ENCODE measurements around the gene NHSL2. TPM values are rescaled to one million over a fixed set of nuclear protein-coding genes. Genes with fewer than 3 reads are reported as not detected.
"Not testable (repeated sequence)": the region's sequence is repeated elsewhere in the genome, so short reads cannot be mapped to it uniquely, and the experiment has no call there.

The NHSL2 gene
- 1.1 TPM for polyA plus RNA-seq (2013, experiment 1 of 2)
- 1.1 TPM for polyA plus RNA-seq (2013, experiment 2 of 2)

- H3K27ac ChIP-seq (ENCODE audit: low read length, poor library complexity, severe bottlenecking) = no peak within 1 kb of the TSS
- H3K27me3 ChIP-seq (ENCODE audit: control insufficient read depth in 1 of 2, insufficient read depth in 1 of 2, low read length in 2 of 2) = peaks cover 0 to 53% of the 10 kb centered on the region in 2 experiments
- no peaks in the 10 kb centered on the region for H3K36me3 ChIP-seq (ENCODE audit: control insufficient read depth in 1 of 2, insufficient read depth in 2 of 2, low read depth in 1 of 2, low read length in 2 of 2)
- peak within 1 kb of the TSS; percentile 73 for H2BK5ac ChIP-seq (ENCODE audit: low read depth, low read length, poor library complexity, severe bottlenecking)
- peak within 1 kb of the TSS in 1 of 2 experiments; percentile 71 for H3K14ac ChIP-seq (ENCODE audit: low read length in 2 of 2)
- peak within 1 kb of the TSS in 1 of 2 experiments; percentile 69 for H3K23ac ChIP-seq (ENCODE audit: low read length in 2 of 2)
- peak within 1 kb of the TSS; percentile 82 for H2AFZ ChIP-seq (ENCODE audit: low read depth, low read length)
- peaks cover 5% of the 10 kb centered on the region for H3K4me1 ChIP-seq (ENCODE audit: control insufficient read depth, insufficient read depth, low read depth, low read length)
- H3K79me1 ChIP-seq (replicated peaks; ENCODE audit: low read length, poor library complexity, severe bottlenecking) = no peaks in the 10 kb centered on the region
- H4K91ac ChIP-seq (ENCODE audit: low read length) = no peak within 1 kb of the TSS
- H2BK15ac ChIP-seq (ENCODE audit: low read depth, poor library complexity, severe bottlenecking) = peak within 1 kb of the TSS; percentile 98
- no peak within 1 kb of the TSS for H4K8ac ChIP-seq (ENCODE audit: low read length)
- H3K18ac ChIP-seq (ENCODE audit: low read depth in 1 of 2, low read length in 2 of 2) = peak within 1 kb of the TSS in 1 of 2 experiments; percentile 94
- H2AK5ac ChIP-seq (ENCODE audit: low read length, severe bottlenecking) = no peak within 1 kb of the TSS
- peak within 1 kb of the TSS; percentile 70 to 71 for H3K4me3 ChIP-seq (ENCODE audit: insufficient read depth in 1 of 2, low read depth in 1 of 2, low read length in 2 of 2)
- H3K4me2 ChIP-seq (ENCODE audit: low read length, poor library complexity, severe bottlenecking) = peak within 1 kb of the TSS; percentile 84
- H3K9me3 ChIP-seq (ENCODE audit: control insufficient read depth, low read length) = no peaks in the 10 kb centered on the region
- H3K9ac ChIP-seq (ENCODE audit: low read length) = peak within 1 kb of the TSS; percentile 72
- WGBS = 0% methylated on average over 16 of the region's 26 CpGs
- H2BK120ac ChIP-seq (ENCODE audit: low read depth, low read length) = no peak within 1 kb of the TSS
- peak; percentile 40 for DNase-seq
- H3K4ac ChIP-seq (ENCODE audit: low read depth in 1 of 2, low read length in 2 of 2) = peak within 1 kb of the TSS in 1 of 2 experiments; percentile 16
- peak within 1 kb of the TSS in 1 of 2 experiments; percentile 78 for H2BK12ac ChIP-seq (ENCODE audit: low read length in 2 of 2)
Measured at GRCh38 chrX:71910643-71910985, at the start of gene NHSL2. Gene NHSL2, plus strand, starts transcription at chrX:71910845.

- H3K36me3 ChIP-seq (ENCODE audit: control insufficient read depth in 1 of 2, insufficient read depth in 2 of 2, low read depth in 1 of 2, low read length in 2 of 2) = no peaks in the 10 kb centered on the region
- H4K8ac ChIP-seq (ENCODE audit: low read length) = no peak overlapping the region
- no peak overlapping the region for H3K4me3 ChIP-seq (ENCODE audit: insufficient read depth in 1 of 2, low read depth in 1 of 2, low read length in 2 of 2)
- DNase-seq = no peak
- 89% methylated on average over 16 of the region's 16 CpGs for WGBS
- H3K9me3 ChIP-seq (ENCODE audit: control insufficient read depth, low read length) = peaks cover 3% of the 10 kb centered on the region
- no peak overlapping the region for H2BK15ac ChIP-seq (ENCODE audit: low read depth, poor library complexity, severe bottlenecking)
- no peak overlapping the region for H3K27ac ChIP-seq (ENCODE audit: low read length, poor library complexity, severe bottlenecking)
- peaks cover 6% of the 10 kb centered on the region for H3K4me1 ChIP-seq (ENCODE audit: control insufficient read depth, insufficient read depth, low read depth, low read length)
- H2BK5ac ChIP-seq (ENCODE audit: low read depth, low read length, poor library complexity, severe bottlenecking) = no peak overlapping the region
- no peak overlapping the region for H3K4ac ChIP-seq (ENCODE audit: low read depth in 1 of 2, low read length in 2 of 2)
- H2AK5ac ChIP-seq (ENCODE audit: low read length, severe bottlenecking) = no peak overlapping the region
- no peak overlapping the region for H2BK120ac ChIP-seq (ENCODE audit: low read depth, low read length)
- H4K91ac ChIP-seq (ENCODE audit: low read length) = no peak overlapping the region
- no peak overlapping the region for H3K9ac ChIP-seq (ENCODE audit: low read length)
- peaks cover 16 to 69% of the 10 kb centered on the region in 2 experiments for H3K27me3 ChIP-seq (ENCODE audit: control insufficient read depth in 1 of 2, insufficient read depth in 1 of 2, low read length in 2 of 2)
- H3K14ac ChIP-seq (ENCODE audit: low read length in 2 of 2) = no peak overlapping the region
- H3K23ac ChIP-seq (ENCODE audit: low read length in 2 of 2) = no peak overlapping the region
- H2BK12ac ChIP-seq (ENCODE audit: low read length in 2 of 2) = no peak overlapping the region
- no peaks in the 10 kb centered on the region for H3K79me1 ChIP-seq (replicated peaks; ENCODE audit: low read length, poor library complexity, severe bottlenecking)
- H3K4me2 ChIP-seq (ENCODE audit: low read length, poor library complexity, severe bottlenecking) = no peak overlapping the region
- no peak overlapping the region for H3K18ac ChIP-seq (ENCODE audit: low read depth in 1 of 2, low read length in 2 of 2)
- no peak overlapping the region for H2AFZ ChIP-seq (ENCODE audit: low read depth, low read length)
Measured at GRCh38 chrX:71867680-71868079, 43.0 kb upstream of the NHSL2 start.

GRCh38 chrX:71869566-71869965, 41.1 kb upstream of the NHSL2 start:
- not testable (repeated sequence) for H3K18ac ChIP-seq (ENCODE audit: low read depth in 1 of 2, low read length in 2 of 2); H3K36me3 ChIP-seq (ENCODE audit: control insufficient read depth in 1 of 2, insufficient read depth in 2 of 2, low read depth in 1 of 2, low read length in 2 of 2); H3K4me2 ChIP-seq (ENCODE audit: low read length, poor library complexity, severe bottlenecking); H2BK120ac ChIP-seq (ENCODE audit: low read depth, low read length); H2AK5ac ChIP-seq (ENCODE audit: low read length, severe bottlenecking); H2BK15ac ChIP-seq (ENCODE audit: low read depth, poor library complexity, severe bottlenecking); H2BK5ac ChIP-seq (ENCODE audit: low read depth, low read length, poor library complexity, severe bottlenecking); H2AFZ ChIP-seq (ENCODE audit: low read depth, low read length); H3K9me3 ChIP-seq (ENCODE audit: control insufficient read depth, low read length); H3K23ac ChIP-seq (ENCODE audit: low read length in 2 of 2); H3K14ac ChIP-seq (ENCODE audit: low read length in 2 of 2); H4K91ac ChIP-seq (ENCODE audit: low read length); H2BK12ac ChIP-seq (ENCODE audit: low read length in 2 of 2); DNase-seq; H3K4me3 ChIP-seq (ENCODE audit: insufficient read depth in 1 of 2, low read depth in 1 of 2, low read length in 2 of 2); H3K4ac ChIP-seq (ENCODE audit: low read depth in 1 of 2, low read length in 2 of 2); H3K9ac ChIP-seq (ENCODE audit: low read length); H3K4me1 ChIP-seq (ENCODE audit: control insufficient read depth, insufficient read depth, low read depth, low read length); H4K8ac ChIP-seq (ENCODE audit: low read length); H3K27ac ChIP-seq (ENCODE audit: low read length, poor library complexity, severe bottlenecking); H3K79me1 ChIP-seq (replicated peaks; ENCODE audit: low read length, poor library complexity, severe bottlenecking)
- peaks cover 16 to 51% of the 10 kb centered on the region in 2 experiments for H3K27me3 ChIP-seq (ENCODE audit: control insufficient read depth in 1 of 2, insufficient read depth in 1 of 2, low read length in 2 of 2)
- 20% methylated on average over 2 of the region's 10 CpGs for WGBS

GRCh38 chrX:71870208-71871098, 40.2 kb upstream of the NHSL2 start:
- Histone ChIP-seq H4K91ac (ENCODE audit: low read length) (no peak overlapping the region), H4K8ac (ENCODE audit: low read length) (no peak overlapping the region), H2BK120ac (ENCODE audit: low read depth, low read length) (no peak overlapping the region), H3K4ac (ENCODE audit: low read depth in 1 of 2, low read length in 2 of 2) (no peak overlapping the region), H3K14ac (ENCODE audit: low read length in 2 of 2) (no peak overlapping the region), H3K27ac (ENCODE audit: low read length, poor library complexity, severe bottlenecking) (no peak overlapping the region), H3K23ac (ENCODE audit: low read length in 2 of 2) (no peak overlapping the region), H2BK12ac (ENCODE audit: low read length in 2 of 2) (no peak overlapping the region), H2AFZ (ENCODE audit: low read depth, low read length) (no peak overlapping the region), H3K79me1 (replicated peaks; ENCODE audit: low read length, poor library complexity, severe bottlenecking) (no peaks in the 10 kb centered on the region), H3K18ac (ENCODE audit: low read depth in 1 of 2, low read length in 2 of 2) (no peak overlapping the region), H3K4me3 (ENCODE audit: insufficient read depth in 1 of 2, low read depth in 1 of 2, low read length in 2 of 2) (no peak overlapping the region), H3K4me2 (ENCODE audit: low read length, poor library complexity, severe bottlenecking) (no peak overlapping the region), H3K9ac (ENCODE audit: low read length) (no peak overlapping the region), H3K4me1 (ENCODE audit: control insufficient read depth, insufficient read depth, low read depth, low read length) (peaks cover 6% of the 10 kb centered on the region), H2AK5ac (ENCODE audit: low read length, severe bottlenecking) (no peak overlapping the region), H3K36me3 (ENCODE audit: control insufficient read depth in 1 of 2, insufficient read depth in 2 of 2, low read depth in 1 of 2, low read length in 2 of 2) (no peaks in the 10 kb centered on the region), H3K9me3 (ENCODE audit: control insufficient read depth, low read length) (peaks cover 3% of the 10 kb centered on the region), H2BK15ac (ENCODE audit: low read depth, poor library complexity, severe bottlenecking) (no peak overlapping the region), H3K27me3 (ENCODE audit: control insufficient read depth in 1 of 2, insufficient read depth in 1 of 2, low read length in 2 of 2) (peaks cover 16 to 43% of the 10 kb centered on the region in 2 experiments), H2BK5ac (ENCODE audit: low read depth, low read length, poor library complexity, severe bottlenecking) (no peak overlapping the region)
- DNase-seq = peak; percentile 6
- WGBS = 56% methylated on average over 10 of the region's 15 CpGs

Measured in mesenchymal stem cell (in vitro differentiated cells and primary cell).